ENCODE measurements around the gene UTP3.

DNA sequence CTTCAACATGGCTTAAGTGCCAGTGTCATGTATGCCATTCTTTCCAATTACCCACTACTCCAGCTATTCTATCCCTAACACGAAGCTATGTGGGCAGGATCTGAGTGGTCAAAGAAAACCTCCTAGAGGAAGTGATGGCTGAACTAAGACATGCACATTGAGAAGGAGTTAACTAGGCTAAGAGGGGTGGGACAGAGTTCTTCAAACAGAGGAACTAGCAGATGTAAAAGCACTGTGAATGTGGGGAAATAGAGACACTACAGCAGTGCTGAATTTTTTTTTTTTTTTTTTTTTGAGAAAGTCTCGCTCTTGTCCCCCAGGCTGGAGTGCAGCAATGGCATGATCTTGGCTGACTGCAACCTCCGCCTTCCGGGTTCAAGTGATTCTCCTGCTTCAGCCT is 28.2 kb upstream of the UTP3 start:
- no peak for TF ChIP-seq POLR2A (IDR thresholded peaks at IDR 0.05; ENCODE audit: low read depth, low read length)
- TF ChIP-seq, protein P1, sequence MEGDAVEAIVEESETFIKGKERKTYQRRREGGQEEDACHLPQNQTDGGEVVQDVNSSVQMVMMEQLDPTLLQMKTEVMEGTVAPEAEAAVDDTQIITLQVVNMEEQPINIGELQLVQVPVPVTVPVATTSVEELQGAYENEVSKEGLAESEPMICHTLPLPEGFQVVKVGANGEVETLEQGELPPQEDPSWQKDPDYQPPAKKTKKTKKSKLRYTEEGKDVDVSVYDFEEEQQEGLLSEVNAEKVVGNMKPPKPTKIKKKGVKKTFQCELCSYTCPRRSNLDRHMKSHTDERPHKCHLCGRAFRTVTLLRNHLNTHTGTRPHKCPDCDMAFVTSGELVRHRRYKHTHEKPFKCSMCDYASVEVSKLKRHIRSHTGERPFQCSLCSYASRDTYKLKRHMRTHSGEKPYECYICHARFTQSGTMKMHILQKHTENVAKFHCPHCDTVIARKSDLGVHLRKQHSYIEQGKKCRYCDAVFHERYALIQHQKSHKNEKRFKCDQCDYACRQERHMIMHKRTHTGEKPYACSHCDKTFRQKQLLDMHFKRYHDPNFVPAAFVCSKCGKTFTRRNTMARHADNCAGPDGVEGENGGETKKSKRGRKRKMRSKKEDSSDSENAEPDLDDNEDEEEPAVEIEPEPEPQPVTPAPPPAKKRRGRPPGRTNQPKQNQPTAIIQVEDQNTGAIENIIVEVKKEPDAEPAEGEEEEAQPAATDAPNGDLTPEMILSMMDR (IDR thresholded peaks at IDR 0.05; ENCODE audit: extremely low read depth in 1 of 2, insufficient read depth in 1 of 2, low read depth in 1 of 2, low read length in 2 of 2): no peak
- no peak for TF ChIP-seq GATA2 (IDR thresholded peaks at IDR 0.05; ENCODE audit: insufficient read depth, insufficient read length, low read depth, low read length)
- no peak for TF ChIP-seq JUN (IDR thresholded peaks at IDR 0.05; ENCODE audit: borderline replicate concordance, insufficient read depth, insufficient read length, low read depth)
- TF ChIP-seq POLR2AphosphoS5 (IDR thresholded peaks at IDR 0.05; ENCODE audit: insufficient read depth, low read depth, low read length): no peak
- TF ChIP-seq EZH2 (IDR thresholded peaks at IDR 0.05; ENCODE audit: borderline replicate concordance, low read depth, low read length, severe bottlenecking): no peak
- no peak for TF ChIP-seq MYC (IDR thresholded peaks at IDR 0.05; ENCODE audit: low read depth, low read length)

Data from endothelial cell of umbilical vein (primary cell).